Nephron progenitor cell (in vitro differentiated cells): ENCODE data around the gene GALNT16.

Experiments used
- DNase-seq: peaks from one replicate; pipeline ENCODE4 v3.0.0; 2021
- H3K27ac Mint-ChIP-seq: 2 replicates; pipeline ENCODE4 v1.8.0; 2021; ENCODE audit warnings: mild to moderate bottlenecking, moderate library complexity, mixed read lengths
- H3K27me3 Mint-ChIP-seq: 2 replicates; pipeline ENCODE4 v1.8.0; 2021; ENCODE audit warnings: mild to moderate bottlenecking, low read depth, mixed read lengths; ENCODE audit not compliant: poor library complexity
- H3K36me3 Mint-ChIP-seq: 2 replicates; pipeline ENCODE4 v1.8.0; 2021; ENCODE audit warnings: low read depth, mixed read lengths
- H3K4me1 Mint-ChIP-seq: 2 replicates; pipeline ENCODE4 v1.8.0; 2021; ENCODE audit warnings: mixed read lengths
- H3K4me3 Mint-ChIP-seq: 2 replicates; pipeline ENCODE4 v1.8.0; 2021; ENCODE audit warnings: mild to moderate bottlenecking, moderate library complexity, mixed read lengths
- H3K9me3 Mint-ChIP-seq: 2 replicates; pipeline ENCODE4 v1.8.0; 2021; ENCODE audit warnings: mild to moderate bottlenecking, moderate library complexity, mixed read lengths
- TF ChIP-seq, protein P1 (sequence below): fragments of 200-600 bp; sonication (generic); IDR thresholded peaks from 2 replicates; pipeline ENCODE4 v1.5.0; 2021; ENCODE audit warnings: antibody characterized with exemption

Gene GALNT16

DNA sequence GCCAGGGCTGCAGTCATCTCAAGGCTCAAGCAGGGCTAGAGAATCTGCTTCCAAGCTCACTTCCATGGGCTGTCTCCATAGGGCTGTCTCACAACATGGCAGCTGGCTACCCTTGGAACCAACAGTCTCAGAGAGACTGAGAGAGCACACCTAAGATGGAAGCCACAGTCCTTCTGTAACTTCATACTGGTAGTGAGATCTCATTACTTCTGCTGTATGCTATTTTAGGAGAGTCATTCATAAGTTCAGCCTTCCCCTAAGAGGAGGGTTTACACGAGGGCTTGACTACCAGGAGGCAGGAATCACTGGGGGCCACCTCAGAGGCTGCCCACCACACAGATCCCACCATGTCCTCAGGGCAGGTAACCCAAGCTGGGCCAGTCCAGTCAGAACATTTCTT lies 108.4 kb downstream of the GALNT16 start:
- TF ChIP-seq, protein P1, sequence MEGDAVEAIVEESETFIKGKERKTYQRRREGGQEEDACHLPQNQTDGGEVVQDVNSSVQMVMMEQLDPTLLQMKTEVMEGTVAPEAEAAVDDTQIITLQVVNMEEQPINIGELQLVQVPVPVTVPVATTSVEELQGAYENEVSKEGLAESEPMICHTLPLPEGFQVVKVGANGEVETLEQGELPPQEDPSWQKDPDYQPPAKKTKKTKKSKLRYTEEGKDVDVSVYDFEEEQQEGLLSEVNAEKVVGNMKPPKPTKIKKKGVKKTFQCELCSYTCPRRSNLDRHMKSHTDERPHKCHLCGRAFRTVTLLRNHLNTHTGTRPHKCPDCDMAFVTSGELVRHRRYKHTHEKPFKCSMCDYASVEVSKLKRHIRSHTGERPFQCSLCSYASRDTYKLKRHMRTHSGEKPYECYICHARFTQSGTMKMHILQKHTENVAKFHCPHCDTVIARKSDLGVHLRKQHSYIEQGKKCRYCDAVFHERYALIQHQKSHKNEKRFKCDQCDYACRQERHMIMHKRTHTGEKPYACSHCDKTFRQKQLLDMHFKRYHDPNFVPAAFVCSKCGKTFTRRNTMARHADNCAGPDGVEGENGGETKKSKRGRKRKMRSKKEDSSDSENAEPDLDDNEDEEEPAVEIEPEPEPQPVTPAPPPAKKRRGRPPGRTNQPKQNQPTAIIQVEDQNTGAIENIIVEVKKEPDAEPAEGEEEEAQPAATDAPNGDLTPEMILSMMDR = no peak
- H3K27ac Mint-ChIP-seq = no peak overlapping the region
- H3K9me3 Mint-ChIP-seq = no peaks in the 10 kb centered on the region
- H3K4me1 Mint-ChIP-seq = peaks cover 11% of the 10 kb centered on the region
- H3K27me3 Mint-ChIP-seq = peaks cover 3% of the 10 kb centered on the region
- DNase-seq = no peak
- no peak overlapping the region for H3K4me3 Mint-ChIP-seq
- peaks cover 16% of the 10 kb centered on the region for H3K36me3 Mint-ChIP-seq

- Mint-ChIP-seq H3K27ac (no peak overlapping the region), H3K27me3 (peaks cover 3% of the 10 kb centered on the region), H3K36me3 (peaks cover 31% of the 10 kb centered on the region), H3K4me1 (peaks cover 11% of the 10 kb centered on the region), H3K9me3 (no peaks in the 10 kb centered on the region), H3K4me3 (no peak overlapping the region)
- DNase-seq = no peak
- TF ChIP-seq, protein P1 = no peak
These were observed 110.1 kb downstream of the GALNT16 start for GRCh38 chr14:69370061-69370460.

GRCh38 chr14:69372146-69372545 lies 112.2 kb downstream of the GALNT16 start:
- no peak for DNase-seq
- Mint-ChIP-seq H3K4me3 (no peak overlapping the region), H3K36me3 (peaks cover 52% of the 10 kb centered on the region), H3K9me3 (peaks cover 11% of the 10 kb centered on the region), H3K4me1 (no peaks in the 10 kb centered on the region), H3K27me3 (peaks cover 3% of the 10 kb centered on the region), H3K27ac (peak overlapping the region; percentile 30)
- TF ChIP-seq, protein P1 = no peak

GRCh38 chr14:69373104-69373503 lies 113.1 kb downstream of the GALNT16 start:
- DNase-seq = no peak
- Mint-ChIP-seq H3K4me3 (no peak overlapping the region), H3K9me3 (peaks cover 11% of the 10 kb centered on the region), H3K27ac (no peak overlapping the region), H3K27me3 (peaks cover 3% of the 10 kb centered on the region), H3K36me3 (peaks cover 57% of the 10 kb centered on the region), H3K4me1 (no peaks in the 10 kb centered on the region)
- TF ChIP-seq, protein P1 = no peak

- Mint-ChIP-seq H3K4me3 (no peak overlapping the region), H3K36me3 (peaks cover 64% of the 10 kb centered on the region), H3K27me3 (no peaks in the 10 kb centered on the region), H3K4me1 (no peaks in the 10 kb centered on the region), H3K27ac (no peak overlapping the region), H3K9me3 (peaks cover 11% of the 10 kb centered on the region)
- no peak for DNase-seq
- TF ChIP-seq, protein P1 = no peak
These were observed 114.3 kb downstream of the GALNT16 start for GRCh38 chr14:69374235-69374634.

DNA sequence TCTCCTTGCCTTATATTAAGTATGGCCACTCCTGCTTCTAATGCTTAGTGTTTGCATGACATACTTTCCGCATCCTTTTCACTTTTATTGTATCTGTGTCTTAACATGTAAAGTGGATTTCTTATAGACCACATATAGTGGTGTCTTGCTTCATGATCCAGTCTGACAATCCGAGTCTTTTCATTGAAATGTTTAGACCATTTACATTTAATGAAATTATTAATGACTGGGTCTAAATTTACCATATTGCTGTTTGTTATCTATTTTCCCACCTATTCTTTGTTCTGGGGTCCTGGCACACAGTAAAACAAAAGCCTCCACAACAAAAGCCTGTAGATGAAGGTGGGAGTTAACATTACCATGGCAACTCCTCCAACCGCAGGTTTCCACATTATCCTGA lies 115.2 kb downstream of the GALNT16 start:
- TF ChIP-seq, protein P1 = no peak
- Mint-ChIP-seq H3K9me3 (peaks cover 11% of the 10 kb centered on the region), H3K4me1 (no peaks in the 10 kb centered on the region), H3K27ac (no peak overlapping the region), H3K36me3 (peaks cover 74% of the 10 kb centered on the region), H3K4me3 (no peak overlapping the region), H3K27me3 (no peaks in the 10 kb centered on the region)
- no peak for DNase-seq
